ENCODE results near the gene NCAN.

The NCAN gene

DNA sequence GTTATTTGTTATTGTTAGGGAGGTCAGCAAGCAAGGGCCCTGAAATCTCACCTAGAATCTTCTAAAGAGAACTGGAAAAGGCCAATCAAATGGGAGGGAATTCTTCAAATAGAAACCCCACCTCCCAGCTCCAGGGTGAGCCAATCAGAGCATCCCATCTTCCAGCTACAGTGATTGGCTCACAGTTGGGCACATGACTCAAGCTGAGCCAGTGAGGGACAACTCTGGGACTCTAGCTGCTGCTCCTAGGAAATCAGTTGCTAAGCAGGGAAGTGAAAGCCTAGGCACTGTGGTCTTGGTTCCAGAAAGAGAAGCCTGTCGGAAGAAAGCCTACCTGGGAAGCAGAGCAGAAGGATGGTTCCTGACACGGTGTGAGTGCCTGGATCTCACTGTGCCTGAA is 48.0 kb downstream of the NCAN start:
- no peak for DNase-seq (ENCODE audit: low read depth in 2 of 2)

DNA sequence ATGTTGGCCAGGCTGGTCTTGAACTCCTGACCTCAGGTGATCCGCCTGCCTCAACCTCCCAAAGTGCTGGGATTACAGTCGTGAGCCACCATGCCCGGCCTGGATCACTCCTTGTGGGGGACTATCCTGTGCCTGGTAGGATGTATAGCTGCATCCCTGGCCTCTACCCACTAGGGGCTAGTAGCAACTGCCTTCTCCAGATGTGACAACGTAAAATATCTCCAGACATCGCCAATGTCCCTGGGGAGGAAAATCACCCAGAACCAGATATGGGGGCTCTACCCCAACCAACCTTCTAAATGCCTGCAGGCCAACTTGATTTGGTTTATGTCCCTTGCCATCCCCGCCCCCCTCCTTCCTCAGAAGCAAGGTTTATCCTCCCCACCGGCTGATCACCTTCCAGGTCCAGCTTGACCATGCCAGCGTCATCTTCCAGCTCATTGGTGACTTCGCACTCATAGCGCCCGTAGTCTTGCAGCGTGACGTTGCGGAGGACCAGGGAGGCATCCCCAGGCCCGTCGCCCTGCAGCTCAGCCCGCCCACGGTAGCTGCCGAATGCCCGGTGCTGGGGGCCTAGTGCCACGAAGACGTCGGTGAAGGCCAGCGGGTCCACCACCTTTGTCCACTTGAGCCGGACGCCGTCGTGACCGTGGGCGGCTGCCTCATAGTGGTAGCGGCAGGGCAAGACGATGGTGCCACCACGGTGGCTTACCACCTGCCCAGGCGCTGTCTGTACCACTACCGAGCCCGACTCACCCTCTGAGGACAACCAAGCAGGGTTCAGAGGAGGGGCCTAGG is 48.9 kb downstream of the NCAN start:
- DNase-seq (ENCODE audit: low read depth in 2 of 2): no peak

- DNase-seq (ENCODE audit: low read depth in 2 of 2): no peak
Measured at GRCh38 chr19:19261350-19262189, 49.8 kb downstream of the NCAN start.

DNA sequence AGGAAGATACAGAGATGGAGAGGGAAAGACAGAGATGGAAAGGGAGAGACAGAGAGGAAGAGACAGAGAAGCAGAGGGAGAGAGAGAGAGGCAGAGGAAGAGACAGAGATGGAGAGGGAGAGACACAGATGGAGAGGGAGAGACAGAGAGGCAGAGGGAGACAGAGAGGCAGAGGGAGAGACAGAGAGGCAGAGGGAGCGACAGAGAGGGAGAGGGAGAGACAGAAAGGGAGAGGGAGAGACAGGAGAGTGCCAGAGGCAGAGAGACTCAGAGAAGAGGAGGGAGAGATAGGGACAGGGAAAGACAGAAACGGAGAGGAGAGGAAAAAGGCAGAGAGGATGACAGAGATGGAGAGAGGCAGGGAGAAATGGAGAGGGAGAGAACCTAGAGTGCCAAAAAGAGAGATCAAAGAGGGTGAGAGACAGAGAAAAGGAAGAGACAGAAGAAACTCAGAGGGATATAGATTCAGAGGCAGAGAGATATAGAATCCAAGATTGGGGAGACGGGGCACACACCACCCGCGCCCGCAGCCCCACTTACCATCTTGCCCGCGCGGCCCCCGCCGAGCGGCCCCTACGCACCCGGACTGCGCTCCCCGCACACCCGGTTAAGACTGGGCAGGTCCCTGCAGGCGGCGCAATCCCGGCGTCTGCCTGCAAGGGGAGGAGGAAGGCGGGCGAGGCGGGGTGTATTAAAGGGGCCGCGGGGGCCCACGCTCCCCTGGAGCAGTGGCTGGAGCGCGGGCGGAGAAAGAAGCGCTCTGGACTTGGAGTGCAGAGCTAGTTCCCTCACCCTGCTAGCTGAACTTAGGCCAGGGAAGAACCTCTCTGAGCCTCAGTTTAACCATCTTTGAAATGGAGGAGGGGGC is 50.7 kb downstream of the NCAN start:
- no peak for DNase-seq (ENCODE audit: low read depth in 2 of 2)

GRCh38 chr19:19263886-19264487 is 52.2 kb downstream of the NCAN start:
- DNase-seq (ENCODE audit: low read depth in 2 of 2): no peak

- DNase-seq (ENCODE audit: low read depth in 2 of 2): no peak
Measured at GRCh38 chr19:19267305-19267704, 55.5 kb downstream of the NCAN start.

- no peak for DNase-seq (ENCODE audit: low read depth in 2 of 2)
Measured at GRCh38 chr19:19268453-19269385, 57.0 kb downstream of the NCAN start.

GRCh38 chr19:19269952-19270694 is 58.4 kb downstream of the NCAN start:
- no peak for DNase-seq (ENCODE audit: low read depth in 2 of 2)

DNA sequence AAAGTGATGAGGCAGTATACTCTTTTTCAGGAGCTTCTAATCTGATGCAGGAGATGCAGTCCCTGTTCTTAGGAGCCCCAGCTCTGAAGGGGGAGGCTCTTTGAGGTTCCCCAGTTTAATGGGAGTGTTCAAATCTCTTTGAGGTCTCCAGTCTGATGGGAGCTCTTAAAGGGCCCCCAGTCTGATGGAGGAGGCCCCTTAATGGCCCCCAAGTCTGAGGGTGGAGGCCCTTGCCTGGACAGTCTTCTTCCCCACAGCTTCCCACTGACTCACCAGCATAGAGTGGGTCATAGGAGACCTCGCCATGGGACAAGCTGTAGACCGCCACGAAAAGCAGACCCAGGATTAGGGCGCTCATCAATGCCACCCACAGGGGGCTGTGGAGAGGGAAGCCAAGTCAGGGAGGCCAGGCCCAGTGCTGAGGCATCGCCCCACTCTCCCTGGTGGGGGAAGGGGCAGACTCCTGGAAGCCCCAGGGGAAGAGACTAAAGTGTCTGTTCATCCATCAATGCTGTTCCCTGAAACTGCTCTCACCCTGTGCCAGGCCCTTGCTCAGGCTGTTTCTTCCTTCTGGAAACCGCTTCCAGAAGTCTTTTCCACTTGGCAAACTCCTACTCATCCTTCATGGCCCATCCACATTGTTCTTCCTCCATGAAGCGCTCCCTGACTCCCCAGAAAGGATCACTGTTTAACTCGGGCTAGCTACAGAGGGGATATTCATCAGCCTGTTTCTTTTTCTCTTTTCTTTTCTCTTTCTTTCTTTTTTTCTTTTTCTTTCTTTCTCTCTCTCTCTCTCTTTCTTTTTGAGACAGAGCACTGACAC is 59.2 kb downstream of the NCAN start:
- no peak for DNase-seq (ENCODE audit: low read depth in 2 of 2)

DNA sequence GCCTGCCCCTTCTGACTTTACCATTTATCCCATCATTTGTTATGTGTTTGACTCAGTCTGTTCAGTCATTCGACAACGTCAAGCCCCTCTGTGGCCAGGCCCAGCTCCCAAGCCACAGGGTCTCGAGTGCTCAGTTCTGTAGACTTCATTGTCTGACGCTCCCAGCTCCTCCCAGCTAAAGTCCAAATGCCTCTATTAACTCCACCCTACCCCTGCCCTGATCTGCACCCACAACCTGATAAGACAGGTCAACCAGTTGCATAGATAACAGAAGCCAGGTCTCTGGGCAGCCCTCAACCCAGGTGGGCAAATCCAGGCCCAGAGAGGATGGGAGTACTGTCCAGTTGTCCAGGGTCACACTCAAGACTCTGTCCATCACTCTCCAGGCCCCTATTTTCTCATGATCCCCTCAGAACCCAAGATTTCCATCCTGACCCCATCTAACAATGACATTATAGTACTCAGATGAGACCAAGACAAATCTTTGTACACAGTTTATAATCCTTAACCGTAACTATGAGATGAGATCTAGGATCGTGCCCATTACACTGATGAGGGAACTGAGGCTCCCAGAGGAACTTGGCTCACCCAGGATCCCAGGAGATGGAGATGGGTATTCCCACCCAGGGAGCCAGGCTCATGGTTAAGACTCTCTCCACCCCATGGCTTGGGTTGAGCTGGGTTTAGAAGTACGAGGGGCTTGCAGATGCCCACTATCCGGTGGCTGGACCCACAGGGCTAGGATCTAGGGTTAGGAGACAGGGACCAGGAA is 60.3 kb downstream of the NCAN start:
- no peak for DNase-seq (ENCODE audit: low read depth in 2 of 2)

DNA sequence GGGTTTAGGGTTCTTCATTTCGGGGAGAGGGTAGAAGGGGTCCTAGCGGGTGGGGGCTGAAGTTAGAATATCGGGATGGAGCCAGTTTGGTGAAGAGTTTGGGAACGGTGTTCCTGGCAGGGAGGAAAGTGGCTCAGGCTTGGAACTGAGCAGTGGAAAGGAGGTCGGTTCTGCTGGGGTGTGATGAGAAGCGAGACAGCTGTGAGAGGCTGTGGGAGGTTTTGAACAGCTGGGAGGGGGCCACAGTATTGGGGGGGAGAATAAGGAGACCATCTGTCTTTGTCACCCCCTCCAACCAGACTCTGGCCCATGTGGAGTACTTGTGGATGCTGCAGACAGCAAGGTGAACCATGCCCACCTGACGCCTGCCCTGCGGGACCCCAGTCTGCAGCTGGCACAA is 62.4 kb downstream of the NCAN start:
- no peak for DNase-seq (ENCODE audit: low read depth in 2 of 2)

DNA sequence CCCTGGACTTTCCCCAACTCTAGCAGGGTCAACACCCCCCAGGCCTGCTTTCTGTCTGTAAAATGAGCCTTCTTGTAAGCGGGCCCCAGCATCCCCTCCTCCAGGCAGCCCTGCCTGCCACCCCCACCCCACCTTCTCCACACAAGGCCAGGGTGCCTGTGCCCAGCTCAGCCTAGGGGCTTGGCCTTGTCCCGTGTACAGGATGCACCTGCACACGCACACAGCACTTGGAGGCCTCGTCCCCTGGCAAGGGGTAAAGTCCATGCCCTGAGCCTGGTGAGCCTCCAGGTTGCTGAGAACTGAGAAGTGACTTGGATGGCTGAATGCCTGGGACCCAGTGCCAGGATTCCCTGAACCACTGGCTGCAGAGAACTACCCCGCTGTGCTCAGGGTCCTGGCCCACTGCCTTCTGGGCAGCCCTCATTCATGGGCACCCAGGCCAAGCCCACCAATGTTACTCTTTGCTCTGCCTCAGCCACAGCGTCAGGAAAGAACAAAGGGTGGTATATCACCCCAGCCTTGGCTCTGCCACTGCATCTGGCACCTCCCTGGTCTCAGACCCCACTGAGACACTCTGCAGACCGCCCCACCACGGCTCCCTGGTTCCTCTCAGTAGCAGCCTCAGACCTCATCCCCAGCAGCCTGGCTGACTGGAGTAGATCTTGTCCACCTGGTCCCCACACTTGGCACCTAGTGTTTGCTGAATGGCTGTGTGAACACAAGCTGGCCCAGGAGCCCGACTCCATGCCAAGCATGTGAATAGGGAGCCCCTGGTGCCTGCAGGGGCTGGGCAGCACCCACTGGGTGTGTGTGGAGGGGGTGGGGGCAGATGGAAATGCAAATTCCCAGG is 63.2 kb downstream of the NCAN start:
- no peak for DNase-seq (ENCODE audit: low read depth in 2 of 2)

DNA sequence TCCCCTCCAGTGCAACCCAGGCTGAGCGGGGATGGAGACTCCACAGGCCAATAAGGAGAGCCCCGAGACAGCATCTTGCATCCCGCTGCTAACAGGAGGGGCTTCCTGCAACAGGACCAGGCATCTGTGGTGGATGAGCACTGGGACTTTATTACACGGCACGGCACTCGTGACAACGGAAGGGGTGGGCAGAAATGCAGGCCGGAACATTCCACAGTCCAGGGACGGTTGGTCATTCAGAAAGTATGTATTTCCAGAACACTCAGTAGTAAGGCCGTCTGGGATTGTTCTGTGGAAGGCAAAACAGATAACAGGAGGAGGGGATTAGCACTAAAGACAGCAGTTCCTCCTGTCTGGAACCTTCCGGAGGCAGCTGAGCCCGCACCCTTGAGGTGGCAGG is 64.6 kb downstream of the NCAN start:
- no peak for DNase-seq (ENCODE audit: low read depth in 2 of 2)

- no peak for DNase-seq (ENCODE audit: low read depth in 2 of 2)
Measured at GRCh38 chr19:19276851-19277250, 65.1 kb downstream of the NCAN start.

- no peak for DNase-seq (ENCODE audit: low read depth in 2 of 2)
Measured at GRCh38 chr19:19278315-19278714, 66.6 kb downstream of the NCAN start.

DNA sequence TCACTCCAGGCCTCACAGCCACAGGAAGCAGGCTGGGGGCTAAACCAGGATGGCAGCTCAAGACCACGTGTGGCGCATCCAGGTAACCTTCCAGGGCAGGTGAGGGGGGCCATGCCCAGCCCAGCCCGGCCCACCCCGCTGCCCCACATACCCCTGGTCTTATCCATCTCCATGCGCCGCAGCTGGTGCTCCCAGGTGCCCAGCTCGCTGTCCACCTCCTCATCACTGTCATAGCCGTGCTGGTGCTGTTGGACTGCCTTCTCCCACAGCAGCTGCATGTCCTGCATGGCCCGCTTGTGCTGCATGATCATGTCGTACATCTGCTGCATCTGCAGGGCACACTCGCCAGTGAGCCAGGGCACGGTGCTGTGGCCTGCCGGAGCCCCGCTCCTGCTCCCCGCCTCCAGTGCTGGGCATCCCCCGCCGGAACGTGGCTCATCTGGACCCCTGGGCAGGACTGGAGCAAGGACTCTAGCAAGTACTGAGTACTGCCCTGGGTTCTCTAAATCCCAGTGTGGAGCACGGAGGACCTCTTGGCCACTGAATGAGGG is 67.4 kb downstream of the NCAN start:
- DNase-seq (ENCODE audit: low read depth in 2 of 2): no peak

DNA sequence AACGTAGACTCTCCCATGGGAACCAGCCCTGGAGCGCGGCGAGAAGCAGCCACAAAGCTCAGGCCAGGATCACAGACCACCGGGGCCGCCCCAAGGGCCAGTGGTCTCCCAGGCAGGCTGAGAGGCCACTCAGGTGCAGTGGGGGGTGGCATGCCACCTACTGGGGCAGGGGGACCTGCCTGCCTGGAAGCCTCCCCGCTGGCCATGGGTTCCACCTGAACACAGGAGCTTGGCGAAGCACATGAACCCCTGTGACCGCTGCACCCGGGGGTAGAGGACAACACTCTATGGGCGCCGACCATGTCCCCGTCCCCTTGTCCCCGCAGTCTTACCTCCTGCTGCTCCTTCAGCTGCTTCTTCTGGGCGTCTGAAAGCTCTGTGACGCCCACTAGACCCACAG is 68.1 kb downstream of the NCAN start:
- no peak for DNase-seq (ENCODE audit: low read depth in 2 of 2)
